ENCODE data around the gene UBE2K. TPM values are rescaled to one million over a fixed set of nuclear protein-coding genes. Genes with fewer than 3 reads are reported as not detected.
"Not testable (repeated sequence)": the region's sequence is repeated elsewhere in the genome, so short reads cannot be mapped to it uniquely, and the experiment has no call there.

UBE2K gene
- total and polyA plus RNA-seq, 2 donors = 18.5 to 40.9 TPM

- no peaks in the 10 kb centered on the region for H3K27me3 ChIP-seq (ENCODE audit: control insufficient read depth in 2 of 2, insufficient read depth in 1 of 2, low read length in 1 of 2)
- H3K27ac ChIP-seq (ENCODE audit: low read depth in 1 of 2, low read length in 1 of 2) = no peak overlapping the region
- H3K4me1 ChIP-seq (ENCODE audit: control insufficient read depth in 2 of 2, insufficient read depth in 2 of 2, low read length in 2 of 2) = no peaks in the 10 kb centered on the region
- peaks cover 41 to 58% of the 10 kb centered on the region in 2 donors for H3K36me3 ChIP-seq (ENCODE audit: control insufficient read depth in 2 of 2, insufficient read depth in 2 of 2, low read length in 1 of 2)
- H3K9me3 ChIP-seq (ENCODE audit: control insufficient read depth in 2 of 2, insufficient read depth in 1 of 2, low read length in 1 of 2) = peaks cover 0 to 6% of the 10 kb centered on the region in 2 donors
- H3K4me3 ChIP-seq (ENCODE audit: low read length in 2 of 2) = no peak overlapping the region
- WGBS = 97% methylated on average over 4 of the region's 4 CpGs
- no peak for DNase-seq (ENCODE audit: low read depth in 6 of 9, low spot score in 9 of 9)
Measured at GRCh38 chr4:39759569-39759968, 61.6 kb downstream of the UBE2K start.

GRCh38 chr4:39761005-39761667, 63.2 kb downstream of the UBE2K start:
- Histone ChIP-seq H3K4me1 (ENCODE audit: control insufficient read depth in 2 of 2, insufficient read depth in 2 of 2, low read length in 2 of 2) (no peaks in the 10 kb centered on the region), H3K36me3 (ENCODE audit: control insufficient read depth in 2 of 2, insufficient read depth in 2 of 2, low read length in 1 of 2) (peaks cover 52 to 61% of the 10 kb centered on the region in 2 donors), H3K27ac (ENCODE audit: low read depth in 1 of 2, low read length in 1 of 2) (no peak overlapping the region), H3K4me3 (ENCODE audit: low read length in 2 of 2) (no peak overlapping the region), H3K27me3 (ENCODE audit: control insufficient read depth in 2 of 2, insufficient read depth in 1 of 2, low read length in 1 of 2) (no peaks in the 10 kb centered on the region), H3K9me3 (ENCODE audit: control insufficient read depth in 2 of 2, insufficient read depth in 1 of 2, low read length in 1 of 2) (peaks cover 0 to 6% of the 10 kb centered on the region in 2 donors)
- no peak for DNase-seq (ENCODE audit: low read depth in 6 of 9, low spot score in 9 of 9)
- WGBS = 99% methylated on average over 4 of the region's 4 CpGs

DNA sequence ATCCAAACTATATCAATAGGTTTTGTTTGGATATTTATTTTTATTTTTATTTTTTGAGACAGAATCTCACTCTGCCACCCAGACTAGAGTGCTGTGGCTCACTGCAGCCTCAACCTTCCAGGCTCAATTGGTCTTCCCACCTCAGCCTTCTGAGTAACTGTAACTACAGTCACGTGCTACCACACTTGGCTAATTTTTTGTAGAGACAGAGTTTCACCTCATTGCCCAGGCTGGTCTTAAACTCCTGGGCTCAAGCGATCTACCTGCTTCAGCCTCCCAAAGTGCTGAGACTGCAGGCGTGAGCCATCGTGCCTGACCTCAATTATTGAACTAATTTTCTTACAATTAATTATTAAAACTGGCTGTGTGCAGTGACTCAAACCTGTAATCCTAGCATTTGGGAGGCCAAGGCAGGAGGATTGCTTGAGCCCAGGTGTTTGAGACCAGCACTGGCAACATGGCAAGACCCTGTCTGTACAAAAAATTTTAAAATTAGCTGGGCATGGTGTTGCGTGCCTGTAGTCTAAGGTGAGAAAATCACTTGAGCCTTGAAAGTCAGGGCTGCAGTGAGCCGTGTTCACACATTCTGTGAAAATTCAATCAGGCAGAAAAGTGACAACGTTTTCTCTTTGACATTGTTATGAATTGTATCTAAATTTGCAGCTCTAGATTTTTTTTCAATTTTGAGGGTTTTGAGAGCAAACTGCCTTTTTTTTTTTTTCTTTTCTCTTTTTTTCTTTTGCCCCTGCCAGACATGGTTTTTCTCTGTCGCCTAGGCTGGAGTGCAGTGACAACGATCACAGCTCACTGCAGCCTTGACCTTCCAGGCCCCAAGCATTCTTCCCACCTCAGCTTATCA, 66.0 kb downstream of the UBE2K start:
- H3K27me3 ChIP-seq (ENCODE audit: control insufficient read depth in 2 of 2, insufficient read depth in 1 of 2, low read length in 1 of 2) = no peaks in the 10 kb centered on the region

DNA sequence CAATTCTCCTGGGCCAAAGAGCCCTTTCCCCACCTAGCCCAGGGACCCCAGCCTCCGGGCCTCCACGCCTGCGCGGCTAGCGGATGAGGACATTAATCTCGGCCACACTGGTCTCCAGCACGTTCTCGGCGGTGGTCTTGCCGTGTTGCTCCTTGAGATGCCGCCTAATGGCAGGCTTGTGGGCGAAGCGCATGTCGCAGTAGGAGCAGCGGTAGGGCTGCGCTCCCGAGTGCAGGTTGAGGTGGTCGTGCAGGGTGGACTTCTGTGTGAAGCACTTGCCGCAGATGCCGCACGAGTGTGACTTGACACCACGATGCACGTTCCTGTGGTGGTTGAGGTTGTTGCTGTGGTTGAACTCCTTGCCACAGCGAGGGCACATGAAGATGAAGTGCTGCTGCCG, 72.1 kb downstream of the UBE2K start:
- no peak overlapping the region for H3K4me3 ChIP-seq (ENCODE audit: low read length in 2 of 2)
- no peaks in the 10 kb centered on the region for H3K9me3 ChIP-seq (ENCODE audit: control insufficient read depth in 2 of 2, insufficient read depth in 1 of 2, low read length in 1 of 2)
- H3K36me3 ChIP-seq (ENCODE audit: control insufficient read depth in 2 of 2, insufficient read depth in 2 of 2, low read length in 1 of 2) = peaks cover 39 to 41% of the 10 kb centered on the region in 2 donors
- no peaks in the 10 kb centered on the region for H3K4me1 ChIP-seq (ENCODE audit: control insufficient read depth in 2 of 2, insufficient read depth in 2 of 2, low read length in 2 of 2)
- DNase-seq (ENCODE audit: low read depth in 6 of 9, low spot score in 9 of 9) = no peak
- WGBS = 98% methylated on average over 25 of the region's 25 CpGs
- H3K27me3 ChIP-seq (ENCODE audit: control insufficient read depth in 2 of 2, insufficient read depth in 1 of 2, low read length in 1 of 2) = no peaks in the 10 kb centered on the region
- no peak overlapping the region for H3K27ac ChIP-seq (ENCODE audit: low read depth in 1 of 2, low read length in 1 of 2)

More for the DNA sequence above, 66.0 kb downstream of the UBE2K start:
- Histone ChIP-seq H3K4me1 (ENCODE audit: control insufficient read depth in 2 of 2, insufficient read depth in 2 of 2, low read length in 2 of 2) (no peaks in the 10 kb centered on the region), H3K36me3 (ENCODE audit: control insufficient read depth in 2 of 2, insufficient read depth in 2 of 2, low read length in 1 of 2) (peaks cover 50 to 54% of the 10 kb centered on the region in 2 donors), H3K27ac (ENCODE audit: low read depth in 1 of 2, low read length in 1 of 2) (no peak overlapping the region), H3K4me3 (ENCODE audit: low read length in 2 of 2) (no peak overlapping the region), H3K9me3 (ENCODE audit: control insufficient read depth in 2 of 2, insufficient read depth in 1 of 2, low read length in 1 of 2) (peaks cover 0 to 6% of the 10 kb centered on the region in 2 donors)
- DNase-seq (ENCODE audit: low read depth in 6 of 9, low spot score in 9 of 9) = no peak
- 95% methylated on average over 9 of the region's 9 CpGs for WGBS

DNA sequence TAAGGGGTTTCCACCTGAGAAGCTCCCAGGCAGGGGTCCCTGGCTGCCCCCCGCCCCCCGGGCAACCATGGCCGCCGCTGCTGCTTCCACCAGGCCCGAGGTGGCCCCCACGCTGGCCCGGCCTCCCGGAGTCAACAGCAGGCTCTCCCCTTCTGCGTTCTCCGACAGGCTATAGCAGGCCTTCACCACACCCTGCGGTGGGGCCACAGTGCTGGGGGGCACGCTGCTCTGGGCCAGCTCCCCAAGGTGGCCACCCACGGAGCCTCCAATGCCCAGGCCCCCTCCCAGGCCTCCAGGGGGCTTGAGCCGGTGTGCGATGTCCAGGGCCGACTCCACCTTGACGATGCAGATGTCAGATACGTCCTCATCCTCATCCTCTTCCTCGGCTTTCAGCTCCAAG, 72.5 kb downstream of the UBE2K start:
- H3K4me1 ChIP-seq (ENCODE audit: control insufficient read depth in 2 of 2, insufficient read depth in 2 of 2, low read length in 2 of 2) = no peaks in the 10 kb centered on the region
- no peaks in the 10 kb centered on the region for H3K9me3 ChIP-seq (ENCODE audit: control insufficient read depth in 2 of 2, insufficient read depth in 1 of 2, low read length in 1 of 2)
- no peaks in the 10 kb centered on the region for H3K27me3 ChIP-seq (ENCODE audit: control insufficient read depth in 2 of 2, insufficient read depth in 1 of 2, low read length in 1 of 2)
- H3K4me3 ChIP-seq (ENCODE audit: low read length in 2 of 2) = no peak overlapping the region
- no peak for DNase-seq (ENCODE audit: low read depth in 6 of 9, low spot score in 9 of 9)
- H3K36me3 ChIP-seq (ENCODE audit: control insufficient read depth in 2 of 2, insufficient read depth in 2 of 2, low read length in 1 of 2) = peaks cover 36 to 42% of the 10 kb centered on the region in 2 donors
- 98% methylated on average over 19 of the region's 19 CpGs for WGBS
- H3K27ac ChIP-seq (ENCODE audit: low read depth in 1 of 2, low read length in 1 of 2) = no peak overlapping the region

GRCh38 chr4:39770969-39771724, 73.2 kb downstream of the UBE2K start:
- Histone ChIP-seq H3K27ac (ENCODE audit: low read depth in 1 of 2, low read length in 1 of 2) (no peak overlapping the region), H3K4me3 (ENCODE audit: low read length in 2 of 2) (no peak overlapping the region), H3K9me3 (ENCODE audit: control insufficient read depth in 2 of 2, insufficient read depth in 1 of 2, low read length in 1 of 2) (no peaks in the 10 kb centered on the region), H3K27me3 (ENCODE audit: control insufficient read depth in 2 of 2, insufficient read depth in 1 of 2, low read length in 1 of 2) (no peaks in the 10 kb centered on the region), H3K4me1 (ENCODE audit: control insufficient read depth in 2 of 2, insufficient read depth in 2 of 2, low read length in 2 of 2) (no peaks in the 10 kb centered on the region), H3K36me3 (ENCODE audit: control insufficient read depth in 2 of 2, insufficient read depth in 2 of 2, low read length in 1 of 2) (peaks cover 34 to 43% of the 10 kb centered on the region in 2 donors)
- no peak for DNase-seq (ENCODE audit: low read depth in 6 of 9, low spot score in 9 of 9)
- WGBS = 98% methylated on average over 57 of the region's 57 CpGs

GRCh38 chr4:39781988-39782387, 84.1 kb downstream of the UBE2K start:
- 97% methylated on average over 2 of the region's 2 CpGs for WGBS
- H3K27me3 ChIP-seq (ENCODE audit: control insufficient read depth in 2 of 2, insufficient read depth in 1 of 2, low read length in 1 of 2) = not testable (repeated sequence)

DNA sequence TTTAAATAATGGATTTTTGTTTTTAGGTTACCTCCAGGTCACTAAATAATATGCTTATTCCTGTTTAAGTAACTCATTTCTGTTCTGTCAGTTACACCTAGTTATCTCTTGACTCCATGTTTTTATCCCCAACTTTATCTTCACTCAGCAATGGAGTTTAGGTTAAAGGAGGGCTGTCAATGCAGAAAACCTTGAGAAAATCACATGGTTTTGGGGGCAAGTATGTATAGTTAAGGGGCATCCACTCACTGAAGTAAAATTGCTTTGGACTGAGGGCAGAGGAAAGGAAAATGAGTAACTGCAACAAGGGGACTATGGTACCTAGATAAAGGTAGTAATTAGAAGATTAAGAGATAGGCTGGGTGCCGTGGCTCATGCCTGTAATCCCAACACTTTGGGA, 87.1 kb downstream of the UBE2K start:
- Histone ChIP-seq H3K4me1 (ENCODE audit: control insufficient read depth in 2 of 2, insufficient read depth in 2 of 2, low read length in 2 of 2) (no peaks in the 10 kb centered on the region), H3K36me3 (ENCODE audit: control insufficient read depth in 2 of 2, insufficient read depth in 2 of 2, low read length in 1 of 2) (no peaks in the 10 kb centered on the region)

More at GRCh38 chr4:39781988-39782387, 84.1 kb downstream of the UBE2K start:
- not testable (repeated sequence) for DNase-seq (ENCODE audit: low read depth in 6 of 9, low spot score in 9 of 9); H3K4me1 ChIP-seq (ENCODE audit: control insufficient read depth in 2 of 2, insufficient read depth in 2 of 2, low read length in 2 of 2); H3K27ac ChIP-seq (ENCODE audit: low read depth in 1 of 2, low read length in 1 of 2); H3K4me3 ChIP-seq (ENCODE audit: low read length in 2 of 2); H3K9me3 ChIP-seq (ENCODE audit: control insufficient read depth in 2 of 2, insufficient read depth in 1 of 2, low read length in 1 of 2)
- peaks cover 3 to 18% of the 10 kb centered on the region in 2 donors for H3K36me3 ChIP-seq (ENCODE audit: control insufficient read depth in 2 of 2, insufficient read depth in 2 of 2, low read length in 1 of 2)

GRCh38 chr4:39786838-39787237, 88.9 kb downstream of the UBE2K start:
- WGBS = 94% methylated on average over 4 of the region's 4 CpGs
- H3K4me1 ChIP-seq (ENCODE audit: control insufficient read depth in 2 of 2, insufficient read depth in 2 of 2, low read length in 2 of 2) = no peaks in the 10 kb centered on the region

More for the DNA sequence above, 87.1 kb downstream of the UBE2K start:
- 84% methylated on average over 1 of the region's 1 CpG for WGBS
- H3K4me3 ChIP-seq (ENCODE audit: low read length in 2 of 2) = no peak overlapping the region
- no peaks in the 10 kb centered on the region for H3K9me3 ChIP-seq (ENCODE audit: control insufficient read depth in 2 of 2, insufficient read depth in 1 of 2, low read length in 1 of 2)
- no peak for DNase-seq (ENCODE audit: low read depth in 6 of 9, low spot score in 9 of 9)
- H3K27ac ChIP-seq (ENCODE audit: low read depth in 1 of 2, low read length in 1 of 2) = no peak overlapping the region
- H3K27me3 ChIP-seq (ENCODE audit: control insufficient read depth in 2 of 2, insufficient read depth in 1 of 2, low read length in 1 of 2) = no peaks in the 10 kb centered on the region

More at GRCh38 chr4:39786838-39787237, 88.9 kb downstream of the UBE2K start:
- no peak for DNase-seq (ENCODE audit: low read depth in 6 of 9, low spot score in 9 of 9)
- H3K9me3 ChIP-seq (ENCODE audit: control insufficient read depth in 2 of 2, insufficient read depth in 1 of 2, low read length in 1 of 2) = no peaks in the 10 kb centered on the region
- H3K36me3 ChIP-seq (ENCODE audit: control insufficient read depth in 2 of 2, insufficient read depth in 2 of 2, low read length in 1 of 2) = no peaks in the 10 kb centered on the region
- no peak overlapping the region for H3K4me3 ChIP-seq (ENCODE audit: low read length in 2 of 2)
- no peak overlapping the region for H3K27ac ChIP-seq (ENCODE audit: low read depth in 1 of 2, low read length in 1 of 2)
- H3K27me3 ChIP-seq (ENCODE audit: control insufficient read depth in 2 of 2, insufficient read depth in 1 of 2, low read length in 1 of 2) = no peaks in the 10 kb centered on the region
